ENCODE data around the gene TRIM27. TPM values are rescaled to one million over a fixed set of nuclear protein-coding genes. Genes with fewer than 3 reads are reported as not detected.
A peak's percentile ranks its signal among the peaks of the same experiment; 100 is the strongest.

Gene TRIM27
- total RNA-seq, 4 donors from 2014 or later: 24.6 to 108 (median 48.7) TPM

DNA sequence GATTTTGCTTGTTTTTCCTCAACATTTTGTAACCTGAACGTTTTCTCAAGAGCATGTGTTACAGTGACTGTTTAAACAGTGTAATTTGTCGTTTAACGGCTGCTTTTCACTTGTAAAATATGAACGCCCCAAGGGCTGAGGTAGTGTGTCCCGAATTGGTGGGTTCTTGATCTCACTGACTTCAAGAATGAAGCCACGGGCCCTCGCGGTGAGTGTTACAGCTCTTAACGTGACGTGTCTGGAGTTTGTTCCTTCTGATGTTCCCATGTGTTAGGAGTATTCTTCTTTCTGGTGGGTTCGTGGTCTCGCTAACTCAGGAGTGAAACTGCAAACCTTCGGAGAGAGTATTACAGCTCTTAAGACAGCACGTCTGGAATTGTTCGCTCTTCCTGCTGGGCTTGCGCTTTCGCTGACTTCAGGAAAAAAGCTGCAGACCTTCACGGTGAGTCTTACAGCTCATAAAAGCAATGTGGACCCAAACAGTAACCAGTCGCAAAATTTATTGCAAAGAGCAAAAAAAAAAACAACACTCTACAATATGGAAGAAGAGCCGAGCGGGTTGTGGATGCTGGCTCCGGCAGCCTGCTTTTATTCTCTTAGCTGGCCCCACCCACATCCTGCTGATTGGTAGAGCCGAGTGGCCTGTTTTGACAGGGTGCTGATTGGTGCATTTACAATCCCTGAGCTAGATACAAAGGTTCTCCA lies 25.1 kb upstream of the TRIM27 start:
- no peaks in the 10 kb centered on the region for H3K4me1 ChIP-seq
- TF ChIP-seq CTCF (IDR thresholded peaks at IDR 0.05) (no peak), POLR2A (IDR thresholded peaks at IDR 0.05) (no peak)
- no peaks in the 10 kb centered on the region for H3K36me3 ChIP-seq
- H3K27me3 ChIP-seq: no peaks in the 10 kb centered on the region
- H3K27ac ChIP-seq: no peak overlapping the region
- intact Hi-C loops (cut with DNase I; ENCODE audit: low total_unique reads): no loop called here
- H3K4me3 ChIP-seq: no peak overlapping the region
- no peaks in the 10 kb centered on the region for H3K9me3 ChIP-seq
- no peak for DNase-seq

- Histone ChIP-seq H3K4me3 (no peak overlapping the region), H3K9me3 (no peaks in the 10 kb centered on the region), H3K36me3 (no peaks in the 10 kb centered on the region), H3K4me1 (no peaks in the 10 kb centered on the region), H3K27ac (no peak overlapping the region), H3K27me3 (no peaks in the 10 kb centered on the region)
- intact Hi-C loops (cut with DNase I; ENCODE audit: low total_unique reads): no loop called here
- no peak for TF ChIP-seq POLR2A (IDR thresholded peaks at IDR 0.05)
- no peak for TF ChIP-seq CTCF (IDR thresholded peaks at IDR 0.05)
- DNase-seq: no peak
Observed at GRCh38 chr6:28947831-28948270, 24.1 kb upstream of the TRIM27 start.

- H3K4me3 ChIP-seq: no peak overlapping the region
- H3K36me3 ChIP-seq: no peaks in the 10 kb centered on the region
- no peaks in the 10 kb centered on the region for H3K4me1 ChIP-seq
- no peaks in the 10 kb centered on the region for H3K27me3 ChIP-seq
- DNase-seq: no peak
- TF ChIP-seq CTCF (IDR thresholded peaks at IDR 0.05) (no peak), POLR2A (IDR thresholded peaks at IDR 0.05) (no peak)
- no peaks in the 10 kb centered on the region for H3K9me3 ChIP-seq
- no peak overlapping the region for H3K27ac ChIP-seq
- intact Hi-C loops (cut with DNase I; ENCODE audit: low total_unique reads): no loop called here
Observed at GRCh38 chr6:28947067-28947765, 23.4 kb upstream of the TRIM27 start.

GRCh38 chr6:28945349-28945748 lies 21.6 kb upstream of the TRIM27 start:
- Histone ChIP-seq H3K9me3 (no peaks in the 10 kb centered on the region), H3K36me3 (no peaks in the 10 kb centered on the region), H3K27ac (no peak overlapping the region), H3K4me3 (no peak overlapping the region), H3K4me1 (no peaks in the 10 kb centered on the region), H3K27me3 (no peaks in the 10 kb centered on the region)
- intact Hi-C loops (cut with DNase I; ENCODE audit: low total_unique reads): no loop called here
- no peak for DNase-seq
- TF ChIP-seq CTCF (IDR thresholded peaks at IDR 0.05) (no peak), POLR2A (IDR thresholded peaks at IDR 0.05) (no peak)

DNA sequence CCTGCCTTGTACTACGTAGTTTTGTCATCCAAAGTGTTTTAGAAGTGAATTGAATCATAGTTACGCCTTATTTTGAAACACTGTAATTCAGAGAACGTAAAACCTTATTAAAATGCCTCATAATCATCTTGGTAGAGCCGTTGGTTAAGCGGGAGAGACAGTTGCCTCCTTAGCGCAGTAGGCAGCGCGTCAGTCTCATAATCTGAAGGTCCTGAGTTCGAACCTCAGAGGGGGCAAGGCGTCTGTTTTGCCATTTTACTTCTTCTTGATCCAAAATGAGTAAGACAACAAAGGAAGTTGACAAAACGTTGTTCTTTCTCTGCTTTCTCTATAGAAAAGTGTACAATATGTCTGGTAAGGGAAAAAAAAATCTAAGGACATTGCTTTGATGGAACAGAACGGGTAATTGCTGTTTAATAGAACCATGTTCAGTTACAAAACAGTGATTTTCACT lies 20.7 kb upstream of the TRIM27 start:
- no peaks in the 10 kb centered on the region for H3K4me1 ChIP-seq
- TF ChIP-seq POLR2A (IDR thresholded peaks at IDR 0.05): no peak
- TF ChIP-seq CTCF (IDR thresholded peaks at IDR 0.05): no peak
- intact Hi-C loops (cut with DNase I; ENCODE audit: low total_unique reads): no loop called here
- peak overlapping the region; percentile 80 to 84 for H3K27ac ChIP-seq
- peak overlapping the region; percentile 26 to 35 for H3K4me3 ChIP-seq
- H3K36me3 ChIP-seq: no peaks in the 10 kb centered on the region
- no peaks in the 10 kb centered on the region for H3K27me3 ChIP-seq
- peak; percentile 49 to 62 for DNase-seq
- H3K9me3 ChIP-seq: no peaks in the 10 kb centered on the region
